ENCODE measurements around the gene IL37.
A peak's percentile ranks its signal among the peaks of the same experiment; 100 is the strongest.

Gene IL37

DNA sequence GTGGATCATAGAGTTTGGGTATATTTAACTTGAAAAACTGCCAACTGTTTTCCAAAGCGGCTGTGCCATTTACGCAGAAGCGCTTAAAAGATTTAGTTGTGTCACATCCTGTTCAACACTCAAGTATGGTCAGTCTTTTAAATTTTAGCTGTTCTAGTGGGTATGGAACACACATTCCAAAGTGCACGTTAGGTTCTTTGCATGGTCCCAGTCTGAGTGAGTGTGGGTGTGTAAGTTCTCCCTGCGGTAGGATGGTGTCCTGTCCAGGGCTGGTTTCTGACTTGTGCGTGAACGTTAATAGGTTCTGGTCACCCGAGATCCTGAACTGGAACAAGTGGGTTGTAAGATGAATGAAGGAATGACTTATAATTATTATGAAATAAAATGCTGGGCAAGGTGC lies 38.5 kb downstream of the IL37 start:
- TF ChIP-seq, protein P1, sequence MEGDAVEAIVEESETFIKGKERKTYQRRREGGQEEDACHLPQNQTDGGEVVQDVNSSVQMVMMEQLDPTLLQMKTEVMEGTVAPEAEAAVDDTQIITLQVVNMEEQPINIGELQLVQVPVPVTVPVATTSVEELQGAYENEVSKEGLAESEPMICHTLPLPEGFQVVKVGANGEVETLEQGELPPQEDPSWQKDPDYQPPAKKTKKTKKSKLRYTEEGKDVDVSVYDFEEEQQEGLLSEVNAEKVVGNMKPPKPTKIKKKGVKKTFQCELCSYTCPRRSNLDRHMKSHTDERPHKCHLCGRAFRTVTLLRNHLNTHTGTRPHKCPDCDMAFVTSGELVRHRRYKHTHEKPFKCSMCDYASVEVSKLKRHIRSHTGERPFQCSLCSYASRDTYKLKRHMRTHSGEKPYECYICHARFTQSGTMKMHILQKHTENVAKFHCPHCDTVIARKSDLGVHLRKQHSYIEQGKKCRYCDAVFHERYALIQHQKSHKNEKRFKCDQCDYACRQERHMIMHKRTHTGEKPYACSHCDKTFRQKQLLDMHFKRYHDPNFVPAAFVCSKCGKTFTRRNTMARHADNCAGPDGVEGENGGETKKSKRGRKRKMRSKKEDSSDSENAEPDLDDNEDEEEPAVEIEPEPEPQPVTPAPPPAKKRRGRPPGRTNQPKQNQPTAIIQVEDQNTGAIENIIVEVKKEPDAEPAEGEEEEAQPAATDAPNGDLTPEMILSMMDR (IDR thresholded peaks at IDR 0.05; ENCODE audit: extremely low read depth, missing control alignments) = no peak
- no peak for DNase-seq (ENCODE audit: low spot score)

DNA sequence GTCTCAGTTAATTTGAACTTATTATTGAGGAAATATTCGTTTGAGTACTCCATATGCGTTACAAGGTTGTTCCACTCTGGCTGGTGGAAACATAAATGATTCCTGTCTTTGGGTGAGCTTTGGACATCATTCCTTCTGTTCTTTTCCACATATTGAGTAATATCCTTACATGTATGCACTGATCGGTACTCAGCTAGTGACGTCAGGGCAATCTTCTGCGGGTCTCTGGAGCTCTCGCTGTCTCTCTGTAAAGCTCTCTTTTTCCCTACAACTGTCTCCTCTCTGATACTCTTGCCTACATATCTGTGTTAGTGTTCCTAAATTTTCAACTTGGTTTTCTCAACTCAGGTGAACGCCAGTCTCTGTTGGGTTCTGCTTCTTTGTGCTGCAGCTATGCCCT lies 43.4 kb downstream of the IL37 start:
- DNase-seq (ENCODE audit: low spot score) = no peak
- TF ChIP-seq, protein P1 (IDR thresholded peaks at IDR 0.05; ENCODE audit: extremely low read depth, missing control alignments) = no peak

DNA sequence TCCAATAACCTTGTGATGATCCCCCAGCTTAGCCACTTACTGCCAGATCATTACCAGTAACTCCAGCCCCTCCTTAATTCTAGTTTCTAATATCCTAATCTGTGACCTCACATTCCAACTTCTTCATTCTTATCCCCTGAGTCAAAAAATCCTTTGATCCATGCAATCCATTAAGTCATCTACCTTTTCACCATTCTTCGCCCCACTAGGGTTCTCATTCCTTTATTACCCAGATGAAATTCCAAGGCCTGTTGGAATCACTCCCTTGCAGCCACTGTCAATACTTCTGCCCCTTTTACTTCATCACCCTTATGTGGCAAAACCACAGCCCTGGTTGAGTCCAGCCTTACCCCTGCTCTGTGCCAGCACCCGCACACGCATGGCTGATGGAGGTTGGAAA lies 46.5 kb downstream of the IL37 start:
- TF ChIP-seq, protein P1 (IDR thresholded peaks at IDR 0.05; ENCODE audit: extremely low read depth, missing control alignments) = no peak
- DNase-seq (ENCODE audit: low spot score) = no peak

- TF ChIP-seq, protein P1 (IDR thresholded peaks at IDR 0.05; ENCODE audit: extremely low read depth, missing control alignments) = peak; percentile 77
- peak; percentile 67 for DNase-seq (ENCODE audit: low spot score)
These were observed 47.6 kb downstream of the IL37 start for GRCh38 chr2:112958428-112959108.

- TF ChIP-seq, protein P1 (IDR thresholded peaks at IDR 0.05; ENCODE audit: extremely low read depth, missing control alignments) = no peak
- DNase-seq (ENCODE audit: low spot score) = no peak
These were observed 48.3 kb downstream of the IL37 start for GRCh38 chr2:112959109-112959812.

GRCh38 chr2:112960230-112960825 lies 49.4 kb downstream of the IL37 start:
- TF ChIP-seq, protein P1 (IDR thresholded peaks at IDR 0.05; ENCODE audit: extremely low read depth, missing control alignments) = no peak
- DNase-seq (ENCODE audit: low spot score) = no peak

Measured in GM20000 (cell line).